Adrenal gland (tissue), 5 donors: ENCODE results near the gene CT47B1.

Experiments used
- POLR2A ChIP-seq, 2 donors: fragments of 450-650 bp; IDR thresholded peaks; one replicate each; pipeline ENCODE4 v1.6.1; 2017; ENCODE audit warnings: antibody characterized with exemption in 2 of 2, mild to moderate bottlenecking in 2 of 2, moderate library complexity in 1 of 2
- TF ChIP-seq, protein P1 (sequence below), 6 experiments: fragments of 450-650 bp in 4 of 6; fragments of 200-600 bp in 2 of 6; sonication (generic) in 1 of 6; IDR thresholded peaks; 1 replicate in 5 of 6; 2 replicates in 1 of 6; pipeline versions ENCODE4 v1.5.1 to v1.8.0; 2016 to 2021; ENCODE audit warnings: antibody characterized with exemption in 6 of 6, mild to moderate bottlenecking in 2 of 6, moderate library complexity in 1 of 6
- donor health status: DM: no; HTN: no; CAD: no.

DNA sequence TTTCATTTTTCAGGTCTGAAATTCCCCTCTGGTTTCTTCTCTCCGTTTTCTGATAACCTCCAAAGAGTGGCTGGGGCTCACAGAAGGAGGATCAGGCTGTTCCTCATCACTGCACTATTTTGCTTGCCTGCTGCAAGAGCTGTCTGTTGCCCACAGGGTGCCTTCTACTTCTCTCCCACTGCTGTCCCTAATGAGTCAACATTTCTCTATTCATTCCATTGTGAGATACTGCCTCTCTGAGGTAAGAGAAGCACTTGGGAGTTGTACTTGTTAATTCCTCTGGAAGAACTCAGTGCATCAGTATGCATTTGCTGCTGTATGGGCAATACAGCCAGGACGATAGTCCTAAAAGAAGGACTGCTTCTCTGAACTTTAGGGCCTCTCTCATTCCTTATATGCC, 34.8 kb downstream of the CT47B1 start:
- TF ChIP-seq, protein P1, sequence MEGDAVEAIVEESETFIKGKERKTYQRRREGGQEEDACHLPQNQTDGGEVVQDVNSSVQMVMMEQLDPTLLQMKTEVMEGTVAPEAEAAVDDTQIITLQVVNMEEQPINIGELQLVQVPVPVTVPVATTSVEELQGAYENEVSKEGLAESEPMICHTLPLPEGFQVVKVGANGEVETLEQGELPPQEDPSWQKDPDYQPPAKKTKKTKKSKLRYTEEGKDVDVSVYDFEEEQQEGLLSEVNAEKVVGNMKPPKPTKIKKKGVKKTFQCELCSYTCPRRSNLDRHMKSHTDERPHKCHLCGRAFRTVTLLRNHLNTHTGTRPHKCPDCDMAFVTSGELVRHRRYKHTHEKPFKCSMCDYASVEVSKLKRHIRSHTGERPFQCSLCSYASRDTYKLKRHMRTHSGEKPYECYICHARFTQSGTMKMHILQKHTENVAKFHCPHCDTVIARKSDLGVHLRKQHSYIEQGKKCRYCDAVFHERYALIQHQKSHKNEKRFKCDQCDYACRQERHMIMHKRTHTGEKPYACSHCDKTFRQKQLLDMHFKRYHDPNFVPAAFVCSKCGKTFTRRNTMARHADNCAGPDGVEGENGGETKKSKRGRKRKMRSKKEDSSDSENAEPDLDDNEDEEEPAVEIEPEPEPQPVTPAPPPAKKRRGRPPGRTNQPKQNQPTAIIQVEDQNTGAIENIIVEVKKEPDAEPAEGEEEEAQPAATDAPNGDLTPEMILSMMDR (IDR thresholded peaks at IDR 0.05), result no peak
- TF ChIP-seq POLR2A (IDR thresholded peaks at IDR 0.05), result no peak
